ENCODE results near the gene NFASC. TPM values are rescaled to one million over a fixed set of nuclear protein-coding genes. Genes with fewer than 3 reads are reported as not detected.
A peak's percentile ranks its signal among the peaks of the same experiment; 100 is the strongest.

Gene NFASC
- total and polyA plus RNA-seq, 8 donors: 1.1 to 54.2 (median 13.3) TPM

GRCh38 chr1:204941421-204942338 lies 71.0 kb downstream of the NFASC start:
- peaks cover 0 to 7% (median 0%) of the 10 kb centered on the region in 4 donors for H3K36me3 ChIP-seq
- WGBS, 5 donors: 27 to 30% (median 29%) methylated on average over 15 of the region's 15 CpGs
- peak; percentile 71 to 85 for DNase-seq
- peaks cover 0 to 5% (median 0%) of the 10 kb centered on the region in 4 donors for H3K4me1 ChIP-seq
- intact Hi-C loops (cut with DNase I; ENCODE audit: low total_unique reads): loop anchor here (10.0 kb wide), 1 partner anchor 137 kb away; no protein-coding TSS in a partner anchor
- TF ChIP-seq EP300 (IDR thresholded peaks at IDR 0.05) (no peak), CTCF (IDR thresholded peaks at IDR 0.05) (peak in 5 of 7 experiments; percentile 63 to 88 (median 79))
- no peak overlapping the region for H3K4me3 ChIP-seq
- H3K27ac ChIP-seq: no peak overlapping the region
- H3K9me3 ChIP-seq: no peaks in the 10 kb centered on the region
- no peaks in the 10 kb centered on the region for H3K27me3 ChIP-seq

- Histone ChIP-seq H3K4me3 (no peak overlapping the region), H3K27ac (no peak overlapping the region), H3K4me1 (peaks cover 0 to 5% (median 0%) of the 10 kb centered on the region in 4 donors), H3K9me3 (no peaks in the 10 kb centered on the region), H3K27me3 (no peaks in the 10 kb centered on the region), H3K36me3 (peaks cover 0 to 7% (median 0%) of the 10 kb centered on the region in 4 donors)
- intact Hi-C loops (cut with DNase I; ENCODE audit: low total_unique reads): loop anchor here (10.0 kb wide), 1 partner anchor 139 kb away; no protein-coding TSS in a partner anchor
- WGBS, 5 donors: 64 to 80% (median 73%) methylated on average over 6 of the region's 6 CpGs
- TF ChIP-seq EP300 (IDR thresholded peaks at IDR 0.05) (no peak), POLR2A (IDR thresholded peaks at IDR 0.05) (no peak), POLR2AphosphoS5 (IDR thresholded peaks at IDR 0.05) (no peak), CTCF (IDR thresholded peaks at IDR 0.05) (no peak)
- no peak for DNase-seq
These were observed 72.8 kb downstream of the NFASC start for GRCh38 chr1:204943495-204943894.

- H3K27me3 ChIP-seq: no peaks in the 10 kb centered on the region
- peaks cover 0 to 5% (median 0%) of the 10 kb centered on the region in 4 donors for H3K4me1 ChIP-seq
- H3K9me3 ChIP-seq: no peaks in the 10 kb centered on the region
- H3K4me3 ChIP-seq: no peak overlapping the region
- H3K27ac ChIP-seq: no peak overlapping the region
- DNase-seq: no peak
- H3K36me3 ChIP-seq: peaks cover 0 to 7% (median 0%) of the 10 kb centered on the region in 4 donors
- 86 to 92% (median 87%) methylated on average over 4 of the region's 4 CpGs for WGBS, 5 donors
- TF ChIP-seq POLR2AphosphoS5 (IDR thresholded peaks at IDR 0.05): no peak
- TF ChIP-seq CTCF (IDR thresholded peaks at IDR 0.05): no peak
- no peak for TF ChIP-seq EP300 (IDR thresholded peaks at IDR 0.05)
- TF ChIP-seq POLR2A (IDR thresholded peaks at IDR 0.05): no peak
- intact Hi-C loops (cut with DNase I; ENCODE audit: low total_unique reads): loop anchor here (10.0 kb wide), 1 partner anchor 140 kb away; no protein-coding TSS in a partner anchor
These were observed 74.0 kb downstream of the NFASC start for GRCh38 chr1:204944662-204945061.

GRCh38 chr1:204945565-204945977 lies 74.9 kb downstream of the NFASC start:
- H3K4me3 ChIP-seq: no peak overlapping the region
- DNase-seq: peak in 1 of 2 donors; percentile 46
- no peak overlapping the region for H3K27ac ChIP-seq
- H3K9me3 ChIP-seq: no peaks in the 10 kb centered on the region
- 7 to 35% (median 19%) methylated on average over 4 of the region's 4 CpGs for WGBS, 5 donors
- H3K4me1 ChIP-seq: peaks cover 0 to 5% (median 0%) of the 10 kb centered on the region in 4 donors
- TF ChIP-seq POLR2AphosphoS5 (IDR thresholded peaks at IDR 0.05): no peak
- TF ChIP-seq POLR2A (IDR thresholded peaks at IDR 0.05): no peak
- no peak for TF ChIP-seq EP300 (IDR thresholded peaks at IDR 0.05)
- no peak for TF ChIP-seq CTCF (IDR thresholded peaks at IDR 0.05)
- no peaks in the 10 kb centered on the region for H3K27me3 ChIP-seq
- H3K36me3 ChIP-seq: peaks cover 0 to 7% (median 0%) of the 10 kb centered on the region in 4 donors
- intact Hi-C loops (cut with DNase I; ENCODE audit: low total_unique reads): loop anchor here (10.0 kb wide), 1 partner anchor 141 kb away; no protein-coding TSS in a partner anchor
